ENCODE measurements around the gene DDT.

The DDT gene

DNA sequence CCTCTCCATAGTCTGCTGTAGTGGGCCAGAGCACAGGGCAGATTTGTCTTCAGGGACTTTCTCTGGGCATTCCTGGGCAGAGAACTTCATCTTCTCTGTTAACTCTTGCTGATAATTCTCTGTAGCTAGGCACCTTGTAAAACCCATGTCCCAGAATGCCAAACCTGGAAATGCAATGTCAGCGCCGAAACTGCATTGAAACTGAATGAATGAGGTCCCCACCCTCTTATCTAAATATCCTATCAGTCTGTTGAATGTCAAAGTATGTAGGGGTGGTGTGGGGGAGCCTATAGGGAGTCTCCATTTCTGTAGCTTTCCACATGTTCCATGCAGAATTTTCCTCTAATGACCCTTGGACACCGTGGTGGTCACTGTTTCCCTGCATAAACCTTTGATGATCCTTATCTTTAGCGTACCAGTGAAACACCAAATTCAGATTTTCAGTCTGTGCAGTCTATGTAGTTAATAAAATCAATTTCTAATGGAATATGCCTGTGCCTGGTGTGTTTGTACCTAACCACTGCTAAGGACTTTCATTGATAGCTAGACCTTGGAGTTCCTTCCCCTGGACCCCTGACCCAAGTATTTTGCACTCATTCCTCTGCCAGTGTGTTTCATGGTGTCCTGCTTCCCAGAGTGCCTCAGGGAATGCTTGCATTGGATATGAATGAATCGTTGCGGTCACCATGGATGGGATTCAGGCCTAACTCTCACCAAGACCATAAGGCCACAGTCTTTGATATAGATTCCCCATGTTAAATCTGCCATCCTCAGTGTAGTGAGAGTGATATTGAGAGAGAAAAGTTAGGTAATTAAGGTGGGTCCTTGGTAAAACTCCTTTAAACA, 34.4 kb upstream of the DDT start:
- TF ChIP-seq, protein P1, sequence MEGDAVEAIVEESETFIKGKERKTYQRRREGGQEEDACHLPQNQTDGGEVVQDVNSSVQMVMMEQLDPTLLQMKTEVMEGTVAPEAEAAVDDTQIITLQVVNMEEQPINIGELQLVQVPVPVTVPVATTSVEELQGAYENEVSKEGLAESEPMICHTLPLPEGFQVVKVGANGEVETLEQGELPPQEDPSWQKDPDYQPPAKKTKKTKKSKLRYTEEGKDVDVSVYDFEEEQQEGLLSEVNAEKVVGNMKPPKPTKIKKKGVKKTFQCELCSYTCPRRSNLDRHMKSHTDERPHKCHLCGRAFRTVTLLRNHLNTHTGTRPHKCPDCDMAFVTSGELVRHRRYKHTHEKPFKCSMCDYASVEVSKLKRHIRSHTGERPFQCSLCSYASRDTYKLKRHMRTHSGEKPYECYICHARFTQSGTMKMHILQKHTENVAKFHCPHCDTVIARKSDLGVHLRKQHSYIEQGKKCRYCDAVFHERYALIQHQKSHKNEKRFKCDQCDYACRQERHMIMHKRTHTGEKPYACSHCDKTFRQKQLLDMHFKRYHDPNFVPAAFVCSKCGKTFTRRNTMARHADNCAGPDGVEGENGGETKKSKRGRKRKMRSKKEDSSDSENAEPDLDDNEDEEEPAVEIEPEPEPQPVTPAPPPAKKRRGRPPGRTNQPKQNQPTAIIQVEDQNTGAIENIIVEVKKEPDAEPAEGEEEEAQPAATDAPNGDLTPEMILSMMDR (IDR thresholded peaks at IDR 0.05; ENCODE audit: low read depth, low read length, poor library complexity, severe bottlenecking): no peak
- no peak for TF ChIP-seq EZH2phosphoT487 (IDR thresholded peaks at IDR 0.05; ENCODE audit: borderline replicate concordance, low read length)

DNA sequence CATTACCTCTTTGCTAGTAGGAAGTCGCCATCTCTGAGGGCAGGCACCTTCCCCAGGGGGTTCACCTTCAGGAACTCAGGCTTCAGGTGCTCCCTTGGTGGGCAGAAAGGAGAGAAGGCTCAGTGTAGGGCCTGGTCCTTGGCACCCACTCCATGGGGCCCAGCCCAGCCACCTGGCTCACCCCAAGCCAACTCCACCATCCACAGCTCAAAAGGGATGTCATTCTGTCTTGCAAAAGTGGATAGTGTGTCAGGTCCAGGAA, 33.7 kb upstream of the DDT start:
- H3K4me3 ChIP-seq (ENCODE audit: low read length): no peak overlapping the region
- peaks cover 5% of the 10 kb centered on the region for H3K4me1 ChIP-seq (ENCODE audit: control insufficient read depth, low read length)
- H4K20me1 ChIP-seq (ENCODE audit: control insufficient read depth, insufficient read depth, low read depth, low read length): no peaks in the 10 kb centered on the region

More for the DNA sequence above, 34.4 kb upstream of the DDT start:
- no peaks in the 10 kb centered on the region for H4K20me1 ChIP-seq (ENCODE audit: control insufficient read depth, insufficient read depth, low read depth, low read length)
- H3K9me3 ChIP-seq (ENCODE audit: control insufficient read depth, insufficient read depth, low read length): peaks cover 6% of the 10 kb centered on the region; the same call in 1 of the 2 replicates
- H3K9me2 ChIP-seq (replicated peaks; ENCODE audit: control insufficient read depth, low read length): no peaks in the 10 kb centered on the region
- H3K4me3 ChIP-seq (ENCODE audit: low read length): no peak overlapping the region
- no peaks in the 10 kb centered on the region for H3K36me3 ChIP-seq (ENCODE audit: control insufficient read depth, low read length)
- H3K27me3 ChIP-seq (ENCODE audit: control insufficient read depth, low read length): no peaks in the 10 kb centered on the region
- no peaks in the 10 kb centered on the region for H3F3A ChIP-seq (ENCODE audit: control insufficient read depth, insufficient read depth)
- peaks cover 5% of the 10 kb centered on the region for H3K4me1 ChIP-seq (ENCODE audit: control insufficient read depth, low read length)
- peaks cover 23% of the 10 kb centered on the region for H3K79me2 ChIP-seq (ENCODE audit: control insufficient read depth, low read length)
- no peak overlapping the region for H3K4me2 ChIP-seq (ENCODE audit: low read length)
- no peak overlapping the region for H3K27ac ChIP-seq (ENCODE audit: low read depth, low read length)

DNA sequence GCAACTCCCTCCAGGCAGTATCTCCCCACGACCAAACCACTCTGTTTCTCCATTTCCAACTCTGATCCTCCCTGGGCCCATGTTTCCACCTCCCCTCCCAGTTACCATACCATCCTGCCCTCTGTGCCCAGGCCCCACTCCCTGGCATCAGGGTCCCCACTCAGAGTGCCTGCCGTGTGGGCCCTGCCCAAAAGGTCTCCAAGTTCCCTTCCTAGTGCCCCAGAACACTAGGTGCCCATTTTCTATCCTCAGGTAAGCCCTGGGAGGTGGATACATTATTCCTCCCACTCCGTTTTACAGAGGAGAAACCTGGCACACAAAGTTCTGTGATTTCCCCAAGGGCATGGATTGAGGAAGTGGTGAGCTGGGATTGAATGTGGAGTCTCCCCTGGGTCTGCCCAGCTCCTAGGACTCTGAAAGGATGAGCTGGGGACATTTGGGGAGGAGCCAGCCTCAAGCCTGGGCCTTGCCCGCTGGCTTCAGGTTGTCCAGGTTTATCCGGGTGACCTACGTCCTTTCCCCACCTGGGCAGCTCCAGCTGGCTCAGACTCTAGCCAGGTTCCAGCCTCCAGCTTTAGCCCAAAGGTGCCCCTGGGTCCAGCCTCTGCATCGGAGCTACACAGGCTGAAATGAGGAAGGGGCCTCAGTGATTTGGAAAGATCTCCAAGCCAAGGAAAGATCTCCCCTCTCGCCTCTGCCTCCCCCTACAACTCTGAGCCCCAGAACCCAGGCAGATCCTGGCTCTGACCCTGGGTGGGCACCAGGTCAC, 33.2 kb upstream of the DDT start:
- H3F3A ChIP-seq (ENCODE audit: control insufficient read depth, insufficient read depth): no peaks in the 10 kb centered on the region

More for the DNA sequence above, 33.7 kb upstream of the DDT start:
- Histone ChIP-seq H3K9me2 (replicated peaks; ENCODE audit: control insufficient read depth, low read length) (no peaks in the 10 kb centered on the region), H3K79me2 (ENCODE audit: control insufficient read depth, low read length) (peaks cover 17% of the 10 kb centered on the region), H3K27ac (ENCODE audit: low read depth, low read length) (no peak overlapping the region), H3K4me2 (ENCODE audit: low read length) (no peak overlapping the region), H3F3A (ENCODE audit: control insufficient read depth, insufficient read depth) (no peaks in the 10 kb centered on the region), H3K27me3 (ENCODE audit: control insufficient read depth, low read length) (no peaks in the 10 kb centered on the region), H3K36me3 (ENCODE audit: control insufficient read depth, low read length) (no peaks in the 10 kb centered on the region), H3K9me3 (ENCODE audit: control insufficient read depth, insufficient read depth, low read length) (peaks cover 6% of the 10 kb centered on the region; the same call in 1 of the 2 replicates)
- no peak for TF ChIP-seq EZH2phosphoT487 (IDR thresholded peaks at IDR 0.05; ENCODE audit: borderline replicate concordance, low read length)
- TF ChIP-seq, protein P1 (IDR thresholded peaks at IDR 0.05; ENCODE audit: low read depth, low read length, poor library complexity, severe bottlenecking): no peak

More for the DNA sequence above, 33.2 kb upstream of the DDT start:
- H3K79me2 ChIP-seq (ENCODE audit: control insufficient read depth, low read length): peaks cover 12% of the 10 kb centered on the region
- no peak overlapping the region for H3K27ac ChIP-seq (ENCODE audit: low read depth, low read length)
- no peaks in the 10 kb centered on the region for H3K9me2 ChIP-seq (replicated peaks; ENCODE audit: control insufficient read depth, low read length)
- no peaks in the 10 kb centered on the region for H3K36me3 ChIP-seq (ENCODE audit: control insufficient read depth, low read length)
- H3K4me2 ChIP-seq (ENCODE audit: low read length): no peak overlapping the region
- no peaks in the 10 kb centered on the region for H4K20me1 ChIP-seq (ENCODE audit: control insufficient read depth, insufficient read depth, low read depth, low read length)
- no peak for TF ChIP-seq EZH2phosphoT487 (IDR thresholded peaks at IDR 0.05; ENCODE audit: borderline replicate concordance, low read length)
- TF ChIP-seq, protein P1 (IDR thresholded peaks at IDR 0.05; ENCODE audit: low read depth, low read length, poor library complexity, severe bottlenecking): no peak
- no peak overlapping the region for H3K4me3 ChIP-seq (ENCODE audit: low read length)
- peaks cover 3% of the 10 kb centered on the region for H3K4me1 ChIP-seq (ENCODE audit: control insufficient read depth, low read length)
- H3K27me3 ChIP-seq (ENCODE audit: control insufficient read depth, low read length): no peaks in the 10 kb centered on the region
- peaks cover 6% of the 10 kb centered on the region; the same call in 1 of the 2 replicates for H3K9me3 ChIP-seq (ENCODE audit: control insufficient read depth, insufficient read depth, low read length)
